NCI-H146 treated with DMSO at 0.1 percent for 48 hours (cell line): ENCODE measurements around the gene TNNT1.
"Not testable (repeated sequence)": the region's sequence is repeated elsewhere in the genome, so short reads cannot be mapped to it uniquely, and the experiment has no call there.

Experiments
- DNase-seq: peaks from one replicate; lab custom pipeline; 2025; ENCODE audit not compliant: unreplicated experiment; lab: John Stamatoyannopoulos, UW

Gene TNNT1, protein sequence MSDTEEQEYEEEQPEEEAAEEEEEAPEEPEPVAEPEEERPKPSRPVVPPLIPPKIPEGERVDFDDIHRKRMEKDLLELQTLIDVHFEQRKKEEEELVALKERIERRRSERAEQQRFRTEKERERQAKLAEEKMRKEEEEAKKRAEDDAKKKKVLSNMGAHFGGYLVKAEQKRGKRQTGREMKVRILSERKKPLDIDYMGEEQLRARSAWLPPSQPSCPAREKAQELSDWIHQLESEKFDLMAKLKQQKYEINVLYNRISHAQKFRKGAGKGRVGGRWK

DNA sequence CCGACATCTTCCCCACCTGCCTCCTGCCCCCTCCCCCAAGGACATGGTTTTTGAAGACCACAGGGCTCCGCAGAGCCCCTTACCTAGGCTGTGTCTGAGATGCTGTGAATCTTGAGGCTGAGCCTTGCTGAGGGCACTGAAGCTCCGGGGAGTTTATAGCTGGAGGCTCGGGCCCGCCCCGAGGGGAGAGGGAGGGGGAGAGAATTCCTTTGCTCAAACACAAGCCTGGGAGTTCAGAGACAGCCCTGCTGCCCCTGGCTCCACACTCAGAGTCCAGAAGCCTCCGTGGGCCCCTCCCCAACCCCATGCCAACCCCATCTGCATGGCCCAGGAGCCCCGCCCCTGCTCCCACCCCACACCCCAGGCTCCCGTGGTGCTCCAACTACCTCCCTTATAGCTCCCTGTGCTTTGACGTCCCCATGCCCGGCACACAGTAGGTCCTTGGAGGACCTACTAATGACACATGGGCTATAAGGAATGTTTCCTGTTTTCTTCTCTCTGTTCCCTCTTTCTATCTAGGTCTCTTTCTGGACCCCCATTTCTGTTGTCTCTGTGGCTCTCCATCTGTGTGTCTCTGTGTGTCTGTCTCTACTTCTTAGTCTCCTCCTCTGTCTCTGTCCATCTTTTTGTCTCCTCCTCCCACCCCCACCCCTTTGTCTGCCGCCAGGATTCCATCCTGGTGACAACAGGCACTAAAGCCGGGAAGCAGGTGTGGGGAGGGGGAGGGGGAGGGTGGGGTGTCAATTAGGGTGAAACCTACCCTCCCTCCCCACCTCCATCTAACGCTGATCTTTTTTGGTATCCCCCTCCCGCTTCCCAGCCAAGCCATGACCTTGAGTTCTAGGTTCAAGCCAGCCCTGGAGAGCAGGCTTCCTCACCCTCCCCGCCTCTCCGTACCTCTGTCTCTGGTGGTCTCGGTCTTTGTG is at the start of gene TNNT1:
Gene TNNT1, minus strand, starts transcription at position 129 of the 926 bp plus-strand sequence. CDS start 2,049 bp downstream, outside the sequence.
- DNase-seq, result no peak

DNA sequence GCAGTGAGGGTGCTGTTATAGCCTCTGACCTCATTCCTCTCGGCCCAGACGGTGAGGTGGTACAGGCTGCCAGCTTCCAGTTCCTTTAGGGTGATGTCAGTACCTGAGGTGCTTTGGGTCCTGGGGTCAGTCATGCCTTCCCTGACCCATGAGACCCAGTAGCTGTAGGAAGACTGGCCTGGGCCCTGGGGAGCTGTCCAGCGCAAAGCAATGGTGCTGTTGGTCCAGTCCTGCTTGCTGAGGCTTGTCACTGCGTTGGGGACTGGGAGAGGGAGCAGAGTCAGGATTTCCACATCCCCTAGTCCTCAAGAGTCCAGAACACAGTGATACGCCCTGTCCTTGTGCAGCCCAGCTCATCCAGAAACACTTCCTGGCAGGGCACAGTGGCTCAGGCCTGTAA is 49.6 kb upstream of the TNNT1 start:
- DNase-seq, result no peak

DNA sequence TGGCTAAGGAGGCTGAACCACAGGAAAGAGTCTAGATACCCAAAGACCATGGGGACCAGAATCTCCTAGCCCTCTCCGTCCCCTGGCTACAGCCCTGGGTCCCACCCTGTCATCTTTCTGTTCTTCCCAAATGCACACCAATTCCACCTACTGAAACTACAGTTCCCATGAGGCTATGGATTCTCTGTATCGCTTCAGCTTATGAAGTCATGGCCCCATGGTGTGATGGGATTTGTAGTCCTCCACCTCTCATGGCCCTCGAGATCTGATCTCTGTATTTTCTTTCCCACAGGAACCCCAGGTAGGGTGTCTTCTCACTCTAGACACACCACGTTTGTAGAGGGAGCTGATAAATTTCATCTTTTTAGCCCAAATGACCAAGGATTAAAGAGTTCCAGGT is 48.5 kb upstream of the TNNT1 start:
- no peak for DNase-seq

DNA sequence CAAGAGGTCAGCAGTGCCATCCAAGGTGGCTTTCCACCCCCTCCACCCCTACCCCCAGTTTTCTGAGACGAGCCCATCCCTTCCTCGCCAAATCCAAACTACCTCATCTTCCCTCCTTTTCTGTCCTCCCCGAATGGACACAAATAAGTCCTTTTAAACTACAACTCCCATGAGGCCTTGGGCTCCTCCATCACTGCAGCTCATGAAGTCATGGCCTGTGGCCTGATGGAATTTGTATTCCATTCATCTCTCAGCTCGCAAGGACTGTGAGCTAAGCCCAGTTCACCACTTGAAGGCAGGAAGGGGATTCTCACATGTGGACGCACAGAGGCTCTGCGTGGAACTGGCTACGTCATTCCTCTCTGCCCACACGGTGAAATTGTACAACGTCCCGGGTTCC is 47.8 kb upstream of the TNNT1 start:
- no peak for DNase-seq

DNA sequence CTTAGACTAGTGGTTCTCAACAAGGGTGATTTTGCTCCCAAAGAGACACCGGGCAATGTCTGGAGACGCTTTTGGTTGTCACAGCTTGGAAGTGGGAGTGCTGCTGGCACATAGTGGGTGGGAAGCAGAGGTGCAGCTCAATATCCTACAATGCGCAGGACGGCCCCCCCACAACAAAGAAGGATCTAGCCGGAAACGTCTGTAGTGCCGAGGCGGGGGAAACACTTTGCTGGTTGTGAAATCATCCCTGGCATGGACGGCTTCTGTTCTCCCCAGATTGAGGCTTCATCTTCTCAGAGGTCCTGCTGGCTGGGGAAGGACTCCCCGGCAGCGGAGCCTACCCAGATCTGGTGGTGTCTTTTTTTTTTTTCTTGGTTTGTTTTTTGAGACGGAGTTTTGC is 44.5 kb upstream of the TNNT1 start:
- DNase-seq, result no peak

DNA sequence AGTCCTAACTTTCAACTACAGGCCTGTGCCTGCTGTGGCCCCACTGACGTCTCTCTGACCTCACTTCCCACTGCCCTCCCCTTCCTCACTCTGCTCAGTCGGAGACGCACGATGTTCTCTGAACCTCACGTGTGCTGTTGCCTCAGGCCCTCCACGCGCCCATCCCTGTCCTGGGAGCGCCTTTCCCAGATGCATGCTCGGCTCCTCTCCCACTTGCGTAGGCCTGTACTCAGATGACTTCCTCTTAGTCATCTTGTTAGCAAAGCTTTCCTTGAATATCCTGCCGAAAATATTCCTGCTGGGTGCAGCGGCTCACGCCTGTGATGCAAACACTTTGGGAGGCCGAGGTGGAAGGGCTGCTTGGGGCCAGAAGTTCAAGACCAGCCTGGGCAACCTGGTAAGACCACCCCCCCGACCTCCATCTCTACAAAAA is 40.4 kb upstream of the TNNT1 start:
- DNase-seq, result no peak

DNA sequence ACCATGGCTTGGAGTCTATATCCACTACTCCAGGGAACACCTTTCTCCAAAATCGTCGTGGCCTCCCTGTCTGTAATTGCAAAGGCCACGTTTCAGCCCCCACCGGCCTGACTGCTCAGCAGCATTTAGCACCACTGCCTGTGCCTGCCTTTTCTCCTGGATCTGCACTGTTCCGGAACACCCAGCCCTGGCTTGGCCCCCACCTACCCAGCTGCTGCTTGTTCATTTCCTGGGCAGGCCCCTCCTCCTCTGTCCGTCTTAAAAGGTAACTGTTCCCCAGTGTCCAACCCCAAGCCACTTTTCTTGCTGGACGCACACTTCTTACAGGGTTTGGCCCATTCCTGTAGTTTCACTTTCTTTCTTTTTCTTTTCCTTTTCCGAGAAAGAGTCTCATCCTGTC is 39.6 kb upstream of the TNNT1 start:
- no peak for DNase-seq

DNA sequence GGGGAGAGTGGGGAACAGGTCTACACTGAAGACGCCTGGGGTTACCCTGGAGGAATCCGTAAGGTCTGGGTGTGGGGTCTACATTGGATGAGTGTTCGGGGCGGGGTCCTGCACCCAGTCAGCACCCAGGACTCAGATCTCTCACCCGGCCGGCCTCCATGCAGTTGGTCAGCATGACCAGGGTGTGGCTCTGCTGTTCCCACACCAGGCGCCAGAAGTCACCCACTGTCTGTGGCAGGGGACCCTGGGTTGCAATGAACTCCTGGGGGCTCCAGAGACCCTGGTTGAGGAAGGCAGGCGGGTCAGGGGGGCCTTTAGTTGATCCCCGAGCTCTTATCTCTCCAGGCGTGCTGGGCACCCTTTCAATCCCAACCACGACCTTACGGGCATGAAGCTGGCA is 37.1 kb upstream of the TNNT1 start:
- no peak for DNase-seq

DNA sequence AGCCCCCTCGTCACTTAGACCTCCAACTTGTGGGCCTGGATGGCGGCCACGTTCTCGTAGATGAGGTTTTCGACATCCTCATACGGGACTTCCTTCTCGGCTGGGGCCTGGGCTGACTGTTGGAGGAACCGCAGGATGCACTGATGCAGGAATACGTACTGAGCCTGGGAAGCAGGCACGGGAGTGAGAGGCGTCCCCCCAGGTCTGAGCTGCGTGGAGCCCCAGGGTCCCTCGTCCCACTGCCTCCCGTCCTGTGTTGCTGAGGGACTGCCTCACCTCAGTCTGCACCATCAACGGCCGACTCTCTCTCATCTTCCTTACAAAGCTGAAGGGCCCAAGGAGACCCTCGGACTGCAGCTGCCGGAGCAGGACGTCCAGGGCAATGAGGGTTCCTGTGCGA is 32.7 kb upstream of the TNNT1 start:
- no peak for DNase-seq

DNA sequence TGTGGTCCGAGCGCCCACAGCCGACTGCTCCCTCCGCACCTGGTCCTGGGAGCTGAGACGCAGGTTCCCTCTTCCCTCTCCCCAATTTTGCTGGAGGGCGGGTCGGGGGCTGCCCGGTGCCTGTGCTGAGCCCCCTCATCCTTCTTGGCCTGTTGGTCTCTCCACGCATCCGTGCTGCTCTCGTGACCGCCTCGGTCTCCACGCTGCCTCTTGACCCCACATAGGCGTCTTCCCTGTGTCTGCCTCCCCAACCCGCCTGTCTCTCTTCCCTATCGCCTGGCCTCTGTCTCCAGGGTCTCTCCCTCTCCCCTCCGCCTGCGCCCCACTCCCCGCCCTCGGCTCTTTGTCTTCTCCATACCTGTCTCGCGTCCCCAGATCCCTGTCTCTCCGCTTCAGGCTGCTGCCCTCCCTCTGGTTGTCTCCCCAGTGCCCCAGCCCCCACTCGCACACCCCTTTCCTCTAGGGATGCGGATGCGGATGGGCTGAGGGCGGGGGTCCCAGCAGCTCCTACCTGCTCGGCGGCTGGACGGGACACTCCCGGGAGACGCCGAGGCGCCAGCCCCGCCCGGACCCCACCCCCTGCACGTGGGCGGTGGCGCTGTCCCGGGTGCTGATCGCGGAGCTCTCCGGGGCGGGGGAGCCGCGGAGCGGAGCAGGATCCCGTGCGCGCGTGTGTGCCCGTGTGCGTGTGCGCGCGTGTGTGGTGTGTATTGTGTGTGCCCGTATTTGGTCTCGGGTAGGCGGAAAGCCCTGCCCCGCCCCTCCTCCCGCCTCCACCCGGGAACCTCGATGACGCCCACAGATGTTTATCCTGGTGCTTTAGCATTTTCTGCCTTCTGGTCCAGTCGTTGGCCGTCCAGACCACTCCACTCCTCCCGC is 30.8 kb upstream of the TNNT1 start, which contains the start of gene SYT5:
Gene SYT5, minus strand, starts transcription at position 684 of the 879 bp plus-strand sequence. CDS start 1,248 bp downstream, outside the sequence.
- no peak for DNase-seq

DNA sequence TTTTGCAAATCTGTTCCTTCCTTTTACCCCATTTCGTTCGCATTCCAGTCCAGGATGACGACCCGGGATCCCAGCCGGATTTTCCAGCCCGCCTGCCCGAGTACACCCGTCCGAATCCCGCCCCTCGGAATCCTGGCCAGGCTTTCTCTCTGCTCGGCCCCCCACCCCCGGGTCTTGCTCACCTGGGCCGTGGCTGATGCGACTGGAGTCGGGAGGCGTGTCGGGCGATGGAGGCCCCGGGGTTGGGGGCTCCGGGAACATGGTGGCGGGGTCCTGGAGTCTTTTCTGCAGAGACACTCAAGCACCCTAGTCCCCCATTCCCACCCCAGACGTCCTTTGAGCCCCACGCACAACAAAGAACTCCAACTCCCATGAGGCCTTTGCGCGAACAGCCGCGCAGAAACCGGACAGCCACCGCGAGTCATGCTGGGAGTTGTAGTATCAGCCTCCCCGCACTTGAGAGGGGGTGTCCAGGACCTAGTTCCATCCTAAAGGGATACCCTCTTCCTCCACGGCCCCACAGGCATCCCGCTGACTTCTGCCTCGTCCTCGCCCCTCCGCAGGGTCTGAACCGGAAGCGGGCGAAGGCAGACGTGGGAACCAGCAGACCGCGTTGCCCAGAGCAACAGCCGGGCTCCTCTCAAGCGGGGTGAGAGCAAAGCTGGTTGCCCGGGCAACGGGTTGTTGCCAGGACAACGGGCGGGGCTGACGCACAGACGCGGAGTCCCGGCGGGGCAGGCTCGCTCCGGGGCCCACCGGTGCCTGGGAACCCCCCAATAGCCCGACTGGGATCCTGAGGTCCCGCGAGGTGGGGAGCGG is 30.0 kb upstream of the TNNT1 start:
- peak; percentile 79 for DNase-seq

DNA sequence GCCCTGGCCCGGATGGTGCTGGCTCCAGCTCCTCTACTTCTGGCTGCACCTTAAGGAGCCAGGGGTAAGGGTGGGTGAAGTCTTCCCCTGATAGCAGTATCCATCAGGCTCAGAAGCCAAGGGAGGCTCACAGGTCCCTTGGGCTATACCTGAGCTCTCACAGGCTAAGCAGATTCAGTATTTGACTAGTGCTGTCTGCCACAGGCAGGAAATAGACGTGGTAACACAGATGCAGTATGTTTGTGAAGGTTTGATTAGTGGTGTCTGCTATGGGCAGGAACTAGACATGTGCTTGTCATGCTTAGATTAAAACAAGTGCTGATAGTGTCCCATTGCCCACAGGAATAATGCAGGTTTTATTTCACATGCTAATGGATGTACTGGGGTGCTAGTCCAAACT is 27.1 kb upstream of the TNNT1 start:
- DNase-seq, result no peak

DNA sequence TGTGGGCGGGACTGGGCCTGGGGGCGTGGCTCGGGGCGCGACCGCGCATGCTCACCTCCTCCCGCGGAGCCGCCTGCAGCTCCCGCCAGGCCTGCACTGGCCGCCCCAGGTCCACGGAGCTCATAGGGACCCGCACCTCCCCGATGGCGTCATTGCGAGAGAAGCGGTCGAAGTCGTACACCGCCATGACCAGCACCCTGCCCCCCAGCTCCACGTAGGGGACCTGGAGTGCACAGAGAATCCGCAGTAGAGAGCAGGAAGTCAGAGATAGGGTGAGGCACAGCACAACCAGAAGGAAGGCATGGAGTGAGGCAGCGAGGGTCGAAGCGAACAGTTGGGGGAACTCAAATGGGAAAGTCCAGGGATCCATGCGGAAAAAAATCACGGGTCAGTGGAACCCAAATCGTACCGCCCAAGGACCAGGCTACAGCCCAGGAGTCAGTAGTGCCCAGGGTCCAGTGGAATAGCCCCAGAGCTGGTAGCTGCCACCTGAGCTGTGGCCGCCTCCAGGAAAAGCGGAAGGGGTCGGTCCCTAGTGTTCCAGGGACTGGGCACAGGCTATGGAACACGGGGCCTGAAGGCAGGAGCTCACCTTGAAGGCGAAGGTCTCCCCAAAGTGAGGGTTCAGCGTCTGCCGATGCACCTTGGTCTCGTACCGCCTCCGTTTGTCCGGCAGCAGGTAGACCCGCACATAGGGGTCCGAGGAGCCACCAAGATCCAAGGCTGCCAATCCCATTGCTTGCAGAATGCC is 26.3 kb upstream of the TNNT1 start:
- peak; percentile 31 for DNase-seq

DNA sequence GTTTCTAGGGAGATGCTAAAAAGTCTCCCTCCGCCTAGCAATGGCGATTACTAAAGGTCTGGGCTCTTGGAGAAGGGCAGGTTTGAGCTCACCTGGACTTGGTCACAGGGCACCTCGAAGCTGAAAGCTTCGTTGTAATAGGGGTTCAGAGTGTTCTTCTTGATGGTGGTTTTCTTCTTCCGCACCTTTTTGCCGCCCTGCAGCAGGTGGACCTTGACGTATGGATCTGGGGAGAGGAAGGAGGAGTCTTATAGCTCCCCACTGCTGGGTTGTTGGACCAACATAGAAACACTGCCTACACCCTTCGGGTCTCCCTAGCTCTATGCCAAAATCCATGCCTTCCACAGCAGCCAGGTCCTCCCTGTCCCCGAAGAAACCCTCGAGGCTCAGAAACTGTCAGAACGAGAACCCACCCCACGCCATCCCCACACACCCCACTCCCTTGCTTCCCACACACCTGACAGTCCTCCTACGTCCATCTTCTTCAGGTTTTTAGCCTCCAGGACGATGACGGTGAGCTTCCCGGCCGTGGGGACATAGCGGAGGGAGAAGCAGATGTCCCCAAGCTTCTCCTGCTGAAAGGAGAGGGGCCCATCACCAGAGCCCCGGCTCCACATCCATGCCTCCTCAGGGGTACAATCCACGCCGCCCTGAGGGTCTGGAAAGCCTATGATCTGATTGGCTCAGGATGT is 25.6 kb upstream of the TNNT1 start:
- DNase-seq, result no peak

DNA sequence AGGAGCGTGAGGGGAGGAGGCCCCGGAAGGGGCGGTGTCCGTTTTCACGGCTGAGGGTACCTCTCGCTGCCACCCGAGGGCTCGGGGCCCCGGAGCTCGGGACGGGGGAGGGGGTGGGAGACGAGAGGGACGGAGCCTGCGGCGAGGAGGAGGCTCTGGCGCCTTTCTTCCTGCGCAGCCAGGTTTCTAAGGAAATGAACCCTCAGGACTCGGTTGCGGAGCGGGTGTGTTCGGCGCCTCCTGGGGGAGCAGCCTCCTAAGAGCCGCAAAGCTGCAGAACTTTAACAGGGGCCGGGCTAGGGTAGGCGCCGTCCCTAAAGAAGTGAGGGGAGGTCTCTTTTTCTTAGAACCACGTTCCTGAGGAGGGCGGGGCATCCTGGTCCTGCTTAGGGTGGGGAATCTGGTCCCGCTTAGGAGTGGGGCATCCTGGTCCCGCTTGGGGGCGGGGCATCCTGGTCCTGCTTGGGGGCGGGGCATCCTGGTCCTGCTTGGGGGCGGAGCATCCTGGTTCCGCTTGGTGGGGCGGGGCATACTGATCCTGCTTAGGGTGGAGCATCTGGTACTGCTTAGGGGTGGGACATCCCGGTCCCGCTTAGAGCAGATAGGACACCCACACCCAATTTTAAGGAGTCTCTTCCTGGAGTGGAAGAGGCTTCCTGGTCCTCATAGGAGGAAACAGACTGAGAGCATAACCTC is 24.9 kb upstream of the TNNT1 start:
- peak; percentile 73 for DNase-seq

DNA sequence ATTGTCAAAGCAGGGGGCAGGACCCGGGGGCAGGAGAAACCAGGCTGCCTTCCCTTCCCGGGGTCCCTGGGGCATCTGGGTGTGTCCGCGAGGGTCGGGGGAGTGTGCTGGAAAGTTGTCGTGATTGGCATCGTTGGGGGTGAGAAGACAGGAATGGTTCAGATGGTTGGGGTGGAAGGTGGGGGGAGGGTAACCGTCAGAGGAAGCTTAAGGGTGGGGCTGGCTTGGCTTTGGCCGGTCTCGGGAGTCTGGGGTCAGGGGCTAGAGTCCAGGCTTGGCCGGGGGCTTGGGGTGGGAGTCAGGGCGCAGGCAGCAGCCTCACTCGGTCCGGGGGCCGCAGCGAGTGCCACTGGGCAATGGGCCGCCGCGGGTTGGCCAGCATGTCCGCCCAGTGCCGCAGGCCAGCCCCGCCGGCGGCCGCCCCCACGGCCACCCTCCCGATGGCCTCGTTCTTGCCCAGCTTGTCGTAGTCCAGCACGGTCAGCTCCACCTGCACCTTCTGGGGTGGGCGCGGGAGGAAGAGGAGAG is 24.2 kb upstream of the TNNT1 start:
- DNase-seq, result no peak

DNA sequence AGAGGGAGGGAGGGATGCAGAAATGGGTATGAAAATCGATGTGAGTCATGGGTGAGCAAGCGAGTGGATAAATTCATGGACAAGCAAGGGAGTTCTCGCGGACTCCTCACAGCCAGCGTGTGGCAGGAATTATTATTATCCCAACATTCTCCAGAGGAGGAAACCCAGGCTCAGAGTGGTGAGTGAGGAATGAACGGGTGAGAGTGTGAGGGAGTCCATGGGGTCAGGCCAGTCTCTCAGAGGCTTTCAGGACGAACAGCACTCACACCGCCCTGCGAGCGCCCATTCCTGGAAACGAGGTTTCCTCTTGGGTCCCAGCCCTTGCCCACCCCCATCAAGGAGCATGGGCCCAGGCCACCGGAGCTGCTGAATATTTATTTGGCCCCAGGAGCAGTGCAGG is 23.7 kb upstream of the TNNT1 start:
- no peak for DNase-seq

DNA sequence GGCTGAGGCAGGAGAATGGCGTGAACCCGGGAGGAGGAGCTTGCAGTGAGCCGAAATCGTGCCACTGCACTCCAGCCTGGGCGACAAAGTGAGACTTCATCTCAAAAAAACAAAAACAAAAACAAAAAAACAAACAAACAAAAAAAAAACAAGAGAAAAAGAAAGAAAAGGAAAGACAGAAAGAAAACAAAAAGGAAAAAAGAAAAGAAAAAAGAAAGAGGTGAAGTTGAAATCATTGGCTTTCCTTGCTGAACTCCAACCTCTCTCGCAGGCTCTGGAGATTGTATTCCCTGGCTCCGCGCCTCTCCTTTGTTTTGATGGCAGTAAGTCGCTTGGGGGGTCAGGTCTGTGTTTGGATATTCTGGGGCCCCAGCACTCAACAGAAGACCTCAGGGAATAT is 23.3 kb upstream of the TNNT1 start:
- not testable (repeated sequence) for DNase-seq
